Ovary (tissue), 3 donors: Measurements from ENCODE around the gene IL24.

Source experiments
- CTCF ChIP-seq, 3 donors: fragments of 450-650 bp in 2 of 3; fragments of 200-600 bp in 1 of 3; IDR thresholded peaks; one replicate each; pipeline versions ENCODE4 v1.5.1 to v1.8.0; 2016 to 2022; ENCODE audit warnings: antibody characterized with exemption in 3 of 3, mild to moderate bottlenecking in 1 of 3
- EP300 ChIP-seq: sonication (generic); formaldehyde crosslinking; IDR thresholded peaks from one replicate; pipeline ENCODE4 v1.6.1; 2017; ENCODE audit warnings: antibody characterized with exemption
- POLR2A ChIP-seq: fragments of 450-650 bp; IDR thresholded peaks from one replicate; pipeline ENCODE4 v1.6.1; 2017; ENCODE audit warnings: antibody characterized with exemption, mild to moderate bottlenecking, moderate library complexity
- donor health status: DM: no; HTN: no; CAD: no.

GRCh38 chr1:206896261-206896660 lies 982 bp upstream of the IL24 start:
- no peak for TF ChIP-seq CTCF (IDR thresholded peaks at IDR 0.05)
- no peak for TF ChIP-seq EP300
- no peak for TF ChIP-seq POLR2A
